Urinary bladder (tissue), 4 donors: ENCODE measurements around the gene NPPB. TPM values are rescaled to one million over a fixed set of nuclear protein-coding genes. Genes with fewer than 3 reads are reported as not detected.

Source experiments
- DNase-seq: peaks from one replicate; pipeline ENCODE4 v3.0.0-alpha.2; 2015; ENCODE audit errors: extremely low spot score
- H3K27ac ChIP-seq: one replicate; pipeline ENCODE4 v1.5.1; 2013; ENCODE audit warnings: low read depth, mild to moderate bottlenecking, moderate library complexity
- H3K36me3 ChIP-seq: one replicate; pipeline ENCODE4 v1.6.1; 2013; ENCODE audit warnings: mild to moderate bottlenecking, moderate library complexity; ENCODE audit not compliant: insufficient read depth
- H3K4me1 ChIP-seq: one replicate; pipeline ENCODE4 v1.6.1; 2013; ENCODE audit warnings: mild to moderate bottlenecking, moderate library complexity; ENCODE audit not compliant: insufficient read depth
- H3K4me3 ChIP-seq: one replicate; pipeline ENCODE4 v1.5.1; 2013; ENCODE audit warnings: low read depth, low read length
- WGBS: extraction: QIAGEN DNeasy Blood & Tissue Kit; methylation state at CpG from one replicate; pipeline ENCODE4 v1.1.7; 2013; 5-methylcytosine and 5-hydroxymethylcytosine counted together
- polyA plus RNA-seq: library from polyadenylated mRNA; stranded (reverse); fragments of 200-250 nt; gene quantifications from one replicate; pipeline ENCODE4 v1.2.3, GENCODE V29; 2013
- total RNA-seq: library from RNA; depleted of rRNA; stranded (reverse); fragments of >200 nt; gene quantifications from one replicate; pipeline ENCODE4 v1.2.3, GENCODE V29; 2014
- donor health status: healthy with polysubstance abuse.
- donor health status: healthy.

The NPPB gene
- total and polyA plus RNA-seq, 2 donors = not detected

DNA sequence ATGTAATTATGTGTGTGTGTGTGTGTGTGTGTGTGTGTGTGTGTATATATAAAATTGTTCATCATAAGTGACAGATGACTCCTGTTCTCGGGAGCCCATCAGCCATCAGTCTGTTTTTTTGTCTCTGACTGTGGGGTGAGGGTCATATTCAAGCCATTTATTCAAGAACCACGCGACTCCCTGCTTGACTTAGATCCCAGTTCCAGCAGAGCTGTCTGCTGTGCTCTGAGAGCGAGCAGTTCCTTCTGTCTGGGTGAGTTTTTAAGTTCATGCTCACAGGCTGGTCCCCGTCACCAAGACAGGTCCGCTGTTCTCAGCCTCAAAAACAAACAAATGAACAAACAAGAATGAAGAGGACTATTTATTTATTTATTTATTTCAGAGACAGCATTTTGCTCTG is 18.3 kb upstream of the NPPB start:
- Histone ChIP-seq H3K36me3 (no peaks in the 10 kb centered on the region), H3K27ac (no peak overlapping the region), H3K4me1 (no peaks in the 10 kb centered on the region), H3K4me3 (no peak overlapping the region)
- 41% methylated on average over 6 of the region's 6 CpGs for whole genome bisulfite sequencing
- no peak for DNase-seq

DNA sequence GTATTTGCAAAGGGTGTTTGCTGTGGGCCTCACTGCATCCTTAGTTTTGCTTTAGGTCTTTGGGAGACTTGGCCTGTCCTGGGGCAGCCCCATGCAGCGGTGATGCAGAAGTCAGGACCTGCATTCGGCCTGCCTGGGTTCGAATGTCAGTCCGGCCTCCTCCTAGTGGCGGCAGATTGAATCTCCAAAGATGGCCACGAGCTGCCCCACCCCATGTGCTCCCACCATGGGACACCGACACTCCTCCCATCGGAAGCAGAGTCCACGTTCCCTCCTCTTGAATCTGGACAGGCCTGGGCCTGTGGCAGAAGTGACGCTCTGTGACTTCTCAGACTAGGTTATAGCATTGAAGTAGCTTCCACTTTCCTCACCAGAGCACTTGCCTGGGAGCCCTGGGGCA is 16.3 kb upstream of the NPPB start:
- Histone ChIP-seq H3K4me3 (no peak overlapping the region), H3K4me1 (no peaks in the 10 kb centered on the region), H3K27ac (no peak overlapping the region), H3K36me3 (no peaks in the 10 kb centered on the region)
- WGBS = 82% methylated on average over 10 of the region's 10 CpGs
- DNase-seq = no peak

DNA sequence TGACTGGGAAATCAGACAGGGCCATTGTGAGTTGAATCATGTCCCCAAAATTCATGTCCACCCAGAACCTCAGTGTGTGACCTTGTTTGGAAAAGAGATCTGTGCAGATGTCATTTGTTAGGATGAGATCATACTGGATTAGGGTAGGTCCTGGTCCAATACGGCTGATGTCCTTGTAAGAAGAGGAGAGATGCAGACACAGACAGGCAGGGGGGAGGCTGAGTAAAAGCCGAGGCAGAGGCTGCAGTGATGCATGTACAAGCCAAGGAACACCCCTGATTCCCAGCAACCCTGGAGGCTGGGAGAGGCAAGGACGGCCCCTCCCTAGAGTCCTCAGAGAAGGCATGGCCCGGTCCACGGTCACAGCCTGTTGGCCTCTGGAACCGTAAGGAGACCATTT is 15.9 kb upstream of the NPPB start:
- Histone ChIP-seq H3K36me3 (no peaks in the 10 kb centered on the region), H3K4me3 (no peak overlapping the region), H3K27ac (no peak overlapping the region), H3K4me1 (no peaks in the 10 kb centered on the region)
- 61% methylated on average over 6 of the region's 6 CpGs for WGBS
- DNase-seq = no peak

DNA sequence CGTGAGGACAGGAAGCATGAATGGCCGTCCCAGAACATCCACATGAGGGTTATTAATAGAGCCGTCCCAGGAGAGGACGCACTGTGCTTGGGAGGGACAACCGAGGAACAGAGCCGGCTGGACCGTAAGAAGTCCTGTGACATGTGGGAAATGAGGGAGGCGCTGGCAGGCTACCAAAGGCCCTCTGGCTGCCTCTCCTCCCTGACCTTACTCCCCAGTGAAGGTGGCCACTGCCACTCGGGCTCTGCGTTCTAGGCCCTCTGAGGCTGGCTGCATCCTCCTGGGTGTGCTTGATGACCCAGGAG is 15.5 kb upstream of the NPPB start:
- H3K4me3 ChIP-seq = no peak overlapping the region
- 57% methylated on average over 10 of the region's 10 CpGs for WGBS
- H3K36me3 ChIP-seq = no peaks in the 10 kb centered on the region
- H3K27ac ChIP-seq = no peak overlapping the region
- DNase-seq = no peak
- no peaks in the 10 kb centered on the region for H3K4me1 ChIP-seq

DNA sequence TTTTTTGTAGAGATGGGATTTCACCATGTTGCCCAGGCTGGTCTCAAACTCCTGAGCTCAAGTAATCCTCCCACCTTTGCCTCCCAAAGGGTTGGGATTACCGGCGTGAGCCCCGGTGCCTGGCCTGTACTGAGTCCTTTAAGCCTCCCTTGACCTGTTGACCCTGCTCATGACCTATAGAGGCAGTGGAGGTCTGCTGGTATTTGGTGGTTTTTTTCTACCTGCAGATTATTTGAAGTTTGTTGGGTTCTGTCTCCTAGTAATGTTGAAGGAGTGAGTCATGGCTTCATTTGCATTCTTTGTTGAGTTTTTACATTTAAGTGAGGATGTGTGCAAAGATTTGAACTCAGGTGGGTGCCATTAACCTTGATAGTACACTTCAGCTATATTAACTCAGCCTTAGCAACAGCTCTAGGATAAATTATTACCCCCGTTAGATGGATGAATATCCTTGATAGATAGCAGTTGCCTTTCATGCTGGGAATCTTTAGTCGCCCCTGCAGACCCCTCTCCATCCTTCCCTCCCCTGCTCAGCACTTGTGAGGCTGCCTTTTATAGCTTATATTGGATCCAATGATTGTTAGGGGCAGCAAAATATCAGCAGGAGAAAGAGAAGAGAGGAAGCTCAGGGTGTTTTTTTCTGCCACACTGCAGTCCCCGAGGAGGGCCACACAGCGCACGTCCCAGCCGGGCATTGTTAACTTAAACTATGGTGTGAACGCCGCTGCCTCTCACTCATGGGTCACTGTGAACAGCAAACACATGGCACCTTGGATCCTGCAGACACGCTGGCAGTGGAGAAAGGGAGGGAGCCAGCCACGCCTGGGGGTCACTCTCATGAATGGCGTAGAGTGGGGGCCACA is 14.9 kb upstream of the NPPB start:
- H3K4me3 ChIP-seq = no peak overlapping the region
- H3K36me3 ChIP-seq = no peaks in the 10 kb centered on the region
- 61% methylated on average over 14 of the region's 14 CpGs for WGBS
- no peak overlapping the region for H3K27ac ChIP-seq
- DNase-seq = no peak
- H3K4me1 ChIP-seq = no peaks in the 10 kb centered on the region

DNA sequence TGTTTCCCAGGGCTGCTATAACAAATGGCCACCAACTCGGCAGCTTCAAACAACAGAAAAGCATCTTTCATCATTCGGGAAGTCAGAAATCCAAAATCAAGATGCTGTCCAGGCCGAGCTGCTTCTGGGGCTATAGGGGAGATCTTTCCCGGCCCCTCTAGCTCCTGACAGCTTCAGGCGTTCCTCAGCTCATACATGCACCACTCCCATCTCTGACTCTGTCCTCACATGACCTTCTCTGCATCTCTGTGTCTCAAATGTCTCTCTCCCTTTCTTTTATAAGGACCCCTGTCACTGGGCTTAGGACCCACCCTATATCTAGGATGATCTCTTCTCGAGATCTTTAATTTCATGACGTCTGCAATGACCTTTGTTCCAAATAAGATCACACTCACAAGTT is 13.8 kb upstream of the NPPB start:
- WGBS = 55% methylated on average over 7 of the region's 7 CpGs
- Histone ChIP-seq H3K27ac (no peak overlapping the region), H3K4me3 (no peak overlapping the region), H3K4me1 (no peaks in the 10 kb centered on the region), H3K36me3 (no peaks in the 10 kb centered on the region)
- DNase-seq = no peak

DNA sequence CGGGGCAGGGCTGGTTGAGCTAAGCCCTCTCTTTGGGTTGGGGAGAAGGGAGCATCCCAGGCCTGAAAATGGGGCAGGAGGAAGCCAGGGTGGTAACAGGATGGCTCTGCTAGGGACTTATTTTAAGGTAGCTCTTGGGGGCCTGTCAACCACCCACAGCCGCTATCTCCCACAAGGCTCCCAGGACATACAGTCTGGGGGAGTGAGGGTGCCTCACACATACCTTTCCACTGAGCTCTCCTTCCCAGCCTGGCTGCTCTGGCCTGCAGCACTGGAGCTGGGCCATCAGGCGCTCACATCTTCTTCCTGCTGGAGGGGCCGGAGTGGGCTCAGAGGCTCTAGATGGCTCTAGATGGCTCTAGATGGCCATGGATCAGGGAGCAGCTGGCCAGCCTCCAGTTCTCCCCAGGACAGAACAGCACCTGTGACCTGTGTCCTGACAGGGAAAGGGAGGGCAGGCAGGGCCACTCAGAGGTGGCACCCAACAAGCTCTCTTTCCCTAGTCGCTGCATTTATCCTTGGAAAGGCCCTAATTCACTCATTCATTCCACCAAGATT is 11.0 kb upstream of the NPPB start:
- 82% methylated on average over 5 of the region's 5 CpGs for WGBS
- H3K27ac ChIP-seq = no peak overlapping the region
- no peak for DNase-seq
- H3K4me1 ChIP-seq = no peaks in the 10 kb centered on the region
- H3K4me3 ChIP-seq = no peak overlapping the region
- H3K36me3 ChIP-seq = no peaks in the 10 kb centered on the region

DNA sequence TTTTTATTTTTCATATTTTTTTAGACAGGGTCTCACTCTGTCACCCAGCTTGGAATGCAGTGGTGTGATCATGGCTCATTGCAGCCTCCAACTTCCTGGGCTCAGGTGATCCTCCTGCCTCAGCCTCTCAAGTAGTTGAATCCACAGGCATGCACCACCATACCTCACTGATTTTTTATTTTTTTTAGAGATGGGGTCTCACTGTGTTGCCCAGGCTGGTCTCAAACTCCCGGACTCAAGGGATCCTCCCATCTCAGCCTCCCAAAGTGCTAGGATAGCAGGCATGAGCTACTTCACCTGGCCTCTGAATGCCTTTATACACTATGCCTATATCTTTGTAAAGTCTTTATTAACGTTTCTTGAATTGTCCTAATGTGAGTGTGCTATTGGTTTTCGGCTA is 10.4 kb upstream of the NPPB start:
- Histone ChIP-seq H3K4me3 (no peak overlapping the region), H3K27ac (no peak overlapping the region), H3K4me1 (no peaks in the 10 kb centered on the region), H3K36me3 (no peaks in the 10 kb centered on the region)
- 90% methylated on average over 3 of the region's 3 CpGs for WGBS
- DNase-seq = no peak

DNA sequence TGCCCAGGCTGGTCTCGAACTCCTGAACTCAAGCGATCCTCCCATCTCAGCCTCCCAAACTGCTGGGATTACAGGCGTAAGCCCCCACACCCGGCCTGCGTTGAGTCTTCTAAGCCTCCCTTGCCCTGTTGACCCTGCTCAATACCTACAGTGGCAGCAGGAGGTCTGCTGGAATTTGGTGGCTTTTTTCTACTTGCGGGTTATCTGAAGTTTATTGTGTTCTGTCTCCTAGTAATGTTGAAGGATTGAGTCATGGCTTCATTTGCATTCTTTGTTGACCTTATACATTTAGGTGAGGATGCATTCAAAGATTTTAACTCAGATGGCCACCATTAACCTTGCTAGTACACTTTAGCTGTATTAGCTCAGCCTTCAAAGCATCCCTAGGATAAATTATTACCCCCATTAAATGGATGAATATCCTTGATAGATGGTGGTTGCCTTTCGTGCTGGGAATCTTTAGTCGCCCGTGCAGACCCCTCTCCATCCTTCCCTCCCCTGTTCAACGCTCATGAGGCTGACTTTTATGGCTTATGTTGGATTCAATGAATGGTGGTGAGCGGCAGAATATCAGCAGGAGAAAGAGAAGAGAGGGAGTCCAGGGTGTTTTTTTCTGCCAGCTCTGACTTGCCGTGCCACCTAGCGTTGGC is 9.7 kb upstream of the NPPB start:
- DNase-seq = no peak
- 64% methylated on average over 13 of the region's 13 CpGs for WGBS
- H3K4me3 ChIP-seq = no peak overlapping the region
- H3K27ac ChIP-seq = no peak overlapping the region
- no peaks in the 10 kb centered on the region for H3K36me3 ChIP-seq
- no peaks in the 10 kb centered on the region for H3K4me1 ChIP-seq

DNA sequence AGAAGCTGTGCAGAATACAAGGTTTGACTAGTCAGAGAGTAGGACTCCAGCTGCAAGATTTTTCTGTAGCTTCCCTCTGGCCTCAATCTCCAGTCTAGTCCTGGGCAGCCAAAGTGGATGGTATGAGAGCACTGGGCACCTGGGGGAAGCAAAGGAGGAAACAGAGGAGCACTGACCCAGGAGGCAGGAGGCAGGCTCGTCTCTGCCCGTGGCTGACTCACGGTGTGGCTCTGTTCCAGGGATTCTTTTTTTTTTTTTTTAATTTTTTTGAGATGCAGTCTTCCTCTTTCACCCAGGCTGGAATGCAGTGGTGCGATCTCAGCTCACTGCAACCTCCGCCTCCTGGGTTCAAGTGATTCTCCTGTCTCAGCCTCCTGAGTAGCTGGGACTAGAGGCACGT is 4.1 kb upstream of the NPPB start:
- DNase-seq = no peak
- H3K36me3 ChIP-seq = no peaks in the 10 kb centered on the region
- no peaks in the 10 kb centered on the region for H3K4me1 ChIP-seq
- 37% methylated on average over 6 of the region's 6 CpGs for WGBS
- no peak overlapping the region for H3K27ac ChIP-seq
- H3K4me3 ChIP-seq = no peak overlapping the region

DNA sequence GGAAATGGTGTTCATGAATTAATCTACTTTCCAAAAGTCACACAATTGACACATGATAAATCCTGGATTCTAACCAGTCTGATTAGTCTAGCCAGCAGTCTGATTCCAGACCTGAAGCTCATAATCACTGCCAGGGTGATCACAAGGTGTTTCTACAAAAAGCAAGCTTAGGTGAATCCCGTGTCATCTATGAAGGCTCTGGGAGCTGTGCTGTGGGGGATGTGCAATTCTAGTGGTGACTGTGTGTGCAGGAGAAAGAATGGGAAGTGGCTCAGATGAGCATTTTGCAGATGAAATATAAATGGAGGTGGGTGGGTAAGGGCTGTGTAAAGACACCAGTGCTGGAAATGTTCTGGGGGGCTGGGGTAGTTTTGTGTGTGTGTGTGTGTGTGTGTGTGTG is 1.8 kb upstream of the NPPB start:
- WGBS = 62% methylated on average over 1 of the region's 1 CpG
- no peak overlapping the region for H3K27ac ChIP-seq
- no peaks in the 10 kb centered on the region for H3K4me1 ChIP-seq
- H3K4me3 ChIP-seq = no peak overlapping the region
- no peaks in the 10 kb centered on the region for H3K36me3 ChIP-seq
- no peak for DNase-seq

DNA sequence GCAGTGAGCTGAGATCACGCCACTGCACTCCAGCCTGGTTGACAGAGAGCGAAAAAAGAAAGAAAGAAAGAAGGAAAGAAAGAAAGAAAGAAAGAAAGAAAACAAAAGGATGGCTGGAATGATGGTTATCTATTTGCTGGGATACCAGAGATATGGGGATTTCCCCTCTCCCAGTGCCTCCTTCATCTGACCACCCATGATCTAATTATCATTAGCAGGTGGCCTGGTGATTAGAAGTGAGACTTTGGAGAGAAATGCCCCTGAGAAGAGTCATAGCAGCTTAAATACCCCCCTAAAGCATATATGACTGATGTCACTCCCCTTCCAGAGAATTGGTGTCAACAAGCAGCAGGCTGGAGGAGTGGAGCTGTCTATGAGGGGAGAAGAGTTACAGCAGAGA is 1.3 kb upstream of the NPPB start:
- 49% methylated on average over 2 of the region's 2 CpGs for WGBS
- H3K36me3 ChIP-seq = no peaks in the 10 kb centered on the region
- no peak for DNase-seq
- no peak overlapping the region for H3K27ac ChIP-seq
- no peaks in the 10 kb centered on the region for H3K4me1 ChIP-seq
- H3K4me3 ChIP-seq = no peak overlapping the region

DNA sequence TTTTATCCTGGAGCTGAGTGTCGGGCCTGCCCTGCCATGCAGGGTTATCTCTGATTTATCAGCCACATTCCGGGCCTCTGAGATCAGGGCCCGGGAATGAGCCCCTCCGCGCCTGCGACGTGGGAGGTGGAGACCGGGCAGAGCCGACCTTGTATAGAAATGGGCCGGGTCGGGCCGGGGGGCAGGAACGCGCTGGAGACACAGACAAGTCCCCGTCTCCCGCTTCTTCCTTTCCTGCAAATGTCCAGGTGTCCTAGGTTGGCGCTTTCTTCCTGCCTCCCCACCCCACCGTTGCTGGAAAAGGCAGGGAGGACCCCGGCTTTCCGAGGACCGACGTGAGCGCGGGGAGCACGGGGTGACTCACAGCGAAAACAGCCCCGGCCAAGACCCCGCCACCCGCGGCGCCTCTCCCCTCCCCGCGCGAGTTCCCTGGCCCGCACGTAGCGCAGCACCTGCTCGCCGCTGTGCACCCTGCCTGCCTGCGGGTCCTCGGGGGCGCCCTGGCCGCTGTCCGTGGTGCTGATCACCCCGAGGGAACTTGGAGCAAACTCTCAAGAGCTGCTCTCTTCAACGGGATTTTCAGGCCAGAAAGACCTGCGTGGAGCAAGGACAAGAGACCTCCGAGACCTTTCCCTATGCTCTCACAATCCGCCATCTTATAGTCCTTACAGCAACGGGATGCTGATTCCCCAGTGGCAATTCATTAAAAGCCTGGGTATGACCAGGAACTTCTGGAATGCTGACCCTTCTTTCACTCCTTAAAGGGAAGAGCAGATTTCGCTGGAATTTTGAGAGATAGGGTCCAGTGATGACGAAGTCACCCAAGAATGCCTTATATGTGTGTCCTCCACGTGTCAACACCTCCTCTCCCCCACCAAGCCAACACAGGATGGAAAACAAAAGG is 475 bp upstream of the NPPB start:
- DNase-seq = no peak
- Histone ChIP-seq H3K4me1 (no peaks in the 10 kb centered on the region), H3K4me3 (no peak overlapping the region), H3K27ac (no peak overlapping the region), H3K36me3 (no peaks in the 10 kb centered on the region)
- WGBS = 3% methylated on average over 53 of the region's 53 CpGs
